ENCODE results near the gene ICAM1.

ICAM1 gene

DNA sequence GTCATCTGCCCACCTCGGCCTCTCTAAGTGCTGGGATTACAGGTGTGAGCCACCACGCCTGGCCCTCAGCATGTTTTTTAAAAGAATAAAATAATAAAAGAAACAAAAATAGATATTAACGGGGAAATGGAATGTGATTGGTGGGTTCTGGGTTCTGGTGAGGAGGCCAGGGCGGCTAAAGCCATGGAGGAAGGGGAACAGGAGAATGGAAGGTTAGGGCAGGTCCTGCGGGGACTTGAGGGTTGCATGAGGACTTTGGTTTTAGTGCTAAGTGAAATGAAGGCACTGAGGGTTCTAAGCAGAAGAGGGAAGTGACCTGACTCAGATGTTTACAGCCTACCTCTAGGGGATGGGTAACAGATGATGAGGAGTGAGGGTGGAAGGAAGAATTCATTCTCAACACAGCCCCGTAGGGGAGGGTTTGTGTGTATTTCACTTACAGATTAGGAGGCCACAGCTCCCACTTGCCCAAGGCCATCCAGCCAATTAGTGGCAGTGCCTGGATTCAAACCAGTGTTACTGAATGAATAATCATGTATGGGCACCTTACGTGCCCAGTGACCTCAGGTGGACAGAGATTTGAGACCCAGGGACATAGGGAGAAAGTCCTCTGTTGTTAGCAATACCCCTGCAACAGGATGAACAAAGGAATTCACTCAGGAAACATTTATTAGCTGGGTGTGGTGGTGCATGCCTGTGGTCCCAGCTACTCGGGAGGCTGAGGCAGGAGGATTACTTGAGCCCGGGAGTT is 25.6 kb upstream of the ICAM1 start:
- DNase-seq = no peak

- DNase-seq = no peak
These were observed 24.4 kb upstream of the ICAM1 start for GRCh38 chr19:10246511-10246910.

- DNase-seq = peak; percentile 99
These were observed 18.9 kb upstream of the ICAM1 start, which contains the start of gene MRPL4 for GRCh38 chr19:10251792-10252694. Gene MRPL4, plus strand, starts transcription at chr19:10252214. Its CDS starts 40 bp downstream, at chr19:10252254.

DNA sequence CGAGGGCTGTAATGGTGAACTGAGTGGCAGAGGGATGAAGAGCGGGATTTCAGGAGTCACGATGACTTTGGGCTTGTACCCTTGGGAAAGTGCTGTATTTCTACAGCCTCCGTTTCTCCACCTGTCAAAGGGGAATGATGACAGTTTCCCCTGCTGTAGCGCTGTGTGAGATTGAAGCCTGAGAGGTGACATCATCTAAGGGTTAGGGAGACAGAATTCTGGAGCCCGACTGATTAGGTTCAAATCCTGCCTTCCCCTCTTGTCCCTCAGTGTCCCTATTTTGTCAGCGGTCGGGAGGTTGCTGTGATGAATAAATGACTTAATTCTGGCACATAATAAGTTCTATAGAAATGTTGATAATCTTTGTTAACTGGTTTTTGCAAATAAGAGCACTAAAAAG is 18.2 kb upstream of the ICAM1 start:
- DNase-seq = no peak

GRCh38 chr19:10254244-10254643 is 16.7 kb upstream of the ICAM1 start:
- DNase-seq = no peak

GRCh38 chr19:10255358-10255757 is 15.6 kb upstream of the ICAM1 start:
- no peak for DNase-seq

DNA sequence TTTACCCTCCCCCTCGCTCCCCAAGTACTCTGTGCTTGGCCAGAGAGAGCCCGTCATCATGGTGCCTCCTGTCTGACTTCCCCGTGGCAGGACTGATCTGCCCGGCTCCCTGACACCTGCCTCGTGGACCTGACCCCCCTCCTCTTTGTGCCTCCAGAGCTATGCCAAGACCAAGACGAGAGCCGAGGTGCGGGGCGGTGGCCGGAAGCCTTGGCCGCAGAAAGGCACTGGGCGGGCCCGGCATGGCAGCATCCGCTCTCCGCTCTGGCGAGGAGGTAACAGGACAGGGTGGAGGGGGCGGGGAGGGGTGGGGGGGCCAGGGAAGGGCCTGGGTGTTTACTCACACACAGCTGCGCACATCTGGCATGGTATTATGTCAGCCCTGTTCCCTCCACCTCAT is 14.4 kb upstream of the ICAM1 start:
- no peak for DNase-seq

DNA sequence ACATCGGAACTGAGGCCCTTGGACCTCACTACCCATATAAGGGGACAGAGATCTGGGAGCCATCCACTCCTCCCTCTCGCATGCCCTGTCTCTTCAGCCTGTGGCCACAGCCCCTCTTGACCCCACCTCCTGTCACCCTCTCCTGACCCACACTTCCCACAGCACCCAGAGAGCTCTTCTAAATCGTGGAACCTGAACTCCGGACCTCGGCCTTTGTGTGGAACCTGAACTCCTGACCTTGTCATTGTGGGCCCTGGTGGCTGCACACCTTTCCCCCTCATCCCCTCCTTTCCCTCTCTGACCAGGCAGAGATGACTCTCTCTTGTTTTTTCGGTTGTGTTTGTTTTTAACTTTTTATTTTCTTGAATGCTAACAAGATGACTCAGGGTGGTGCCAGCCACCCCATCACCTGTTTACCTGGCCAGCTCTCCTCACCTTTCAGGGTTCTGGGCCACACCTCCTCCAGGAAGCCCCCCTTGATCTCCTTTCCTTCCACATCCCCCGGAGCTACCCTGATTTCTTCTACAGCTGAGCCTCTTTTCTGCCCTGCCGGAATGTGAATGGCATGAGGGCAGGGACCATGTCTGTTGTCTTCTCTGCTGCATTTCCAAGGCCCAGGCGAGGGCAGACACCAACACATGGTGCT is 13.8 kb upstream of the ICAM1 start:
- DNase-seq = no peak

DNA sequence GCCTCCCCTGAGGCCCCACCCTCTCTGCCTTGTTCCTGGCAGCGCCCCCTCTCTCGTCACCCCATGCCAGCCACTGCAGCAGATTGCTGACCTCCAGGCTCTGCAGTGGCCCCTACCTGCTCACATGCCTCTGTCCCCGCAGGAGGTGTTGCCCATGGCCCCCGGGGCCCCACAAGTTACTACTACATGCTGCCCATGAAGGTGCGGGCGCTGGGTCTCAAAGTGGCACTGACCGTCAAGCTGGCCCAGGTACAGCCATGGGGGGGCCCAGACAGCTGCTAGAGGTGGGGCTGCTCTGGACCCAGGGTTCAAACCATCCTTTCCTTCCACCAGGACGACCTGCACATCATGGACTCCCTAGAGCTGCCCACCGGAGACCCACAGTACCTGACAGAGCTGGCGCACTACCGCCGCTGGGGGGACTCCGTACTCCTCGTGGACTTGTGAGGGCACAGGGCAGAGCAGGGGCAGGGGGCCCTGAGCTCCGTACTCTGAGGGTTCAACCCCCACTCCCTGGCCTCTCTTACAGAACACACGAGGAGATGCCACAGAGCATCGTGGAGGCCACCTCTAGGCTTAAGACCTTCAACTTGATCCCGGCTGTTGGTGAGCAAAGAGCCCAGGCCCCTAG is 12.7 kb upstream of the ICAM1 start:
- no peak for DNase-seq

DNA sequence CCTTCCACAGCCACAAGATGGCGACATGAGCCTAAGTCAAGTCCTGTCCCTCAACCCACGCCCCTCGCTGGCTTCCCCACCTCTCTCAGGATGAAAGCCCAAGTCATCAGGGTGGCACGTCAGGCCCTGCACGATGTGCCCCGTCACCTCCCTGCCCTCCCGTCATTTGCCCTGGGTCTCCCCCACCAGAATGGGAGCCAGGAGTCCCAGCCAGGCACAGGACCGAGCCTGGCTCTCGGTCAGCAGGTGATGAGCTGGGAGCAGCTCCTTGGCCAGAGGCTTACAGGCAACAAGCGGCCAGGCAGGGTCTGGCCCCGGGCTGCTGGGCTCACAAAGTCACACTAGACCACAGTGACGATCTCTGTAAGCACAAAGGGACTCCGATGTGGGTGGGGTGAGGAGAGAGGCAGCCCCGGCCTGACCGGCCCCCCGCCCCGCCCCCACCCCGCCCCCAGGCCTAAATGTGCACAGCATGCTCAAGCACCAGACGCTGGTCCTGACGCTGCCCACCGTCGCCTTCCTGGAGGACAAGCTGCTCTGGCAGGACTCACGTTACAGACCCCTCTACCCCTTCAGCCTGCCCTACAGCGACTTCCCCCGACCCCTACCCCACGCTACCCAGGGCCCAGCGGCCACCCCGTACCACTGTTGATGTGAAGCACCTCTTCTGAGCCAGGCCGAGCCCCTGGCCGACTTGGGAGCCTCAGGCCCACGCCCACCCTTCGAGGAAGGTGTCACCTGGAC is 11.6 kb upstream of the ICAM1 start:
- peak; percentile 78 for DNase-seq

GRCh38 chr19:10260141-10260584 is 10.8 kb upstream of the ICAM1 start:
- DNase-seq = no peak

DNA sequence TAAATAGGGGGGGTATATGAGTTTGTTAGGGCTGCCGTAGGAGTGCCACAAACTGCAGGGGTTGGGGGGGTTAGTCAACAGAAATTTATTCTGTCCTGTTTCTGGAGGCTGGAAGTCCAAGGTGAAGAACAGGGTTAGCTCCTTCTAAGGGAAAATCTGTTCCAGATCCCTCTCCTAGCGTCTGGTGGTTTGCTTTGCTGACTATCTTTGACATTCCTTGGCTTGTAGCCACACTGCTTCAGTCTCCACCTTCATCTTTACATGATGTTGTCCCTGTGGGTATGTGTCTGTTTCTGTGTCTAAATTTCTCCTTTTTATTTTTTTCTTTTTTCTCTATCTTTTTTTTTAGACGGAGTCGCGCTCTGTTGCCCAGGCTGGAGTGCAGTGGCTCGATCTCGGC is 8.1 kb upstream of the ICAM1 start:
- DNase-seq = peak; percentile 69

- DNase-seq = no peak
These were observed 4.2 kb upstream of the ICAM1 start for GRCh38 chr19:10266706-10267105.

DNA sequence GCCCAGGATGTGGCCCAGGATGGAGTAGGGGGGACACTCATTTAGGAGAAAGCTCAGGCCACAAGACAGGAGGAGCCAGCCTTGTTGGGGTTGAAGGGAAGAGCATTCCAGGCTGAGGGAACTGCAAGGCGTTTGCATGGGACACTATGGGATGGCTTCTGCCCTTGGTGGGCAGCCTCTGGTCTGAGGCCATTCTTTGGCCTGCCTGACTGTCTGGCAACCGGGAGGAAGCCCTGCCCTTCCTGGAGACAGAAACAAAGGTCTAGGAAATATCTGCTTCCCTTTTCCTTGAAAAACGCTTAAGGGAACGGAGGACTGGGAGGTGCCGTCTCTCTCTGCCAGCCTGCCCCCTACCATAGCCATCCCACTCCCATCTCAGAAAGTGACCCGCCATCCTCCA is 2.8 kb upstream of the ICAM1 start:
- no peak for DNase-seq

- peak; percentile 63 for DNase-seq
These were observed 1.4 kb upstream of the ICAM1 start for GRCh38 chr19:10269333-10270179.

DNA sequence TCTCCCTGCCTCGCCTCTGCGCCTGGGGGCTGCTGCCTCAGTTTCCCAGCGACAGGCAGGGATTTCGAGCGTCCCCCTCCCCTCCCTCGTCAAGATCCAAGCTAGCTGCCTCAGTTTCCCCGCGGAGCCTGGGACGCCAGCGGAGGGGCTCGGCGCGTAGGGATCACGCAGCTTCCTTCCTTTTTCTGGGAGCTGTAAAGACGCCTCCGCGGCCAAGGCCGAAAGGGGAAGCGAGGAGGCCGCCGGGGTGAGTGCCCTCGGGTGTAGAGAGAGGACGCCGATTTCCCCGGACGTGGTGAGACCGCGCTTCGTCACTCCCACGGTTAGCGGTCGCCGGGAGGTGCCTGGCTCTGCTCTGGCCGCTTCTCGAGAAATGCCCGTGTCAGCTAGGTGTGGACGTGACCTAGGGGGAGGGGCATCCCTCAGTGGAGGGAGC is 722 bp upstream of the ICAM1 start:
- no peak for DNase-seq

DNA sequence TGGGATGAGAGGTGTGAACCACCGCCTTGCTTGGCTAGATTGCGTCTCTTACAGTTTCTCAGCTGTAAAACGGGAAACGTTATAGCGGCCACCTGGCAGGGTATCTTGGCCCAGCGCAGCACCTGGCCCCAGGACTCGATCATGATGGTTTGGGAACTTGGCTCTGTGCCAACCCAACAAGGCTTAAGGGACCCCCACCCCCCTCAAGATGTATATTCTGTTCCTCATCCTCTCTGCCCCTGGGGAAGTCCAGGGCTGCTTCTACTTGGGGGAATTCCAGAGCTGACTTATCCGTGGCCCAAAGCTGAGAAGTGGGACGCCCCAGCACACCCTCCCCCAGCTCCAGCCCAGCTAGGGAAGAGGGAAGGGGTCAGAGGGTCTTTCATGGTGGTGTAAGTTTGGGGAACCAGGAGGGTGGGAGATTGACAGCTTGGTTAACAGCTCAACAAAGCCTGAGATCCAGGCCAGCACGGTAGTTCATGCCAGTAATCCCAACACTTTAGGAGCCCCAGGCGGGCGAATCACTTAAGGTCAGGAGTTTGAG is 695 bp downstream of the ICAM1 start:
- no peak for DNase-seq

DNA sequence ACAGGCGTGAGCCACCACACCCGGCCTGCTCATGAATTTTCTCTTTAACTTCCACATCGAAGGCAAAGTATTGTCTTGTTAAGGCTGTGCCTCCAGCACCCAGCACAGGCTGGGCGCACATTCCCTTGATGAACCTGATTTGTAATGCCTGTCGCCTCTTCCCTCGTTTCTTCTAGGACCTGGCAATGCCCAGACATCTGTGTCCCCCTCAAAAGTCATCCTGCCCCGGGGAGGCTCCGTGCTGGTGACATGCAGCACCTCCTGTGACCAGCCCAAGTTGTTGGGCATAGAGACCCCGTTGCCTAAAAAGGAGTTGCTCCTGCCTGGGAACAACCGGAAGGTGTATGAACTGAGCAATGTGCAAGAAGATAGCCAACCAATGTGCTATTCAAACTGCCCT is 3.7 kb downstream of the ICAM1 start:
- no peak for DNase-seq

DNA sequence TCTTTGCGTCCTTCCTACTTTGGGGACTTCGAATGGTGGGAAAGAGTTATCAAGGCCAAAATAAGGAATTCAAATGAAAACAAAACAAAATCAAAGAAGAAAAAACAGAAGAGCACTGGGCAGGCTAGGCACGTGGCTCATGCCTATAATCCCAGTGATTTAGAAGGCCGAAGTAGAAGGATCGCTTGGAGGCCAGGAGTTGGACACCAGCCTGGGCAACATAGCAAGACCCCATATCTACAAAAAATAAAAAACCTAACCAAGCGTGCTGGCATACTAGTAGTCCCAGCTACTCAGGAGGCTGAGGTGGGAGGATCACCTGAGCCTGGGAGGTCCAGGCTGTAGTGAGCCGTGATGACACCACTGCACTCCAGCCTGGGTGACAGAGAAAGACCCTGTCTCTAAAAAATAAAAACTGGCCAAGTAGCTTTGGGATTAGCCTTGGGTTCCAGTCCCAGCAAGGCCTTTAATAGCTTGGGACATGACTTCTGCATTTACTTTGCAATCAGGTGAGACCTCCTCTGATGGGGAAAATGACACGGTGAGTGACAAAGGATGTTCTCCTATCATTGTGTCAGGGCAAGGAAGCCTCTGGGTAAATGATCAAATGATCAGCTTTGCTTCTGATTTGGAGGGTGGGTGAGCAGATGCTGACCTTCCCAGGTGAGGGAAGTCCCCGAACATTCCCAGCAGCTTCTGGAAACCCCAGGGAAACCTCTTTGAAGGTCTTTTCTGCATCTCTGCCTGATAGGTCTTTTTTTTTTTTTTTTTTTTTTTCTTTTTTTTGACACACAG is 7.1 kb downstream of the ICAM1 start:
- DNase-seq = no peak

DNA sequence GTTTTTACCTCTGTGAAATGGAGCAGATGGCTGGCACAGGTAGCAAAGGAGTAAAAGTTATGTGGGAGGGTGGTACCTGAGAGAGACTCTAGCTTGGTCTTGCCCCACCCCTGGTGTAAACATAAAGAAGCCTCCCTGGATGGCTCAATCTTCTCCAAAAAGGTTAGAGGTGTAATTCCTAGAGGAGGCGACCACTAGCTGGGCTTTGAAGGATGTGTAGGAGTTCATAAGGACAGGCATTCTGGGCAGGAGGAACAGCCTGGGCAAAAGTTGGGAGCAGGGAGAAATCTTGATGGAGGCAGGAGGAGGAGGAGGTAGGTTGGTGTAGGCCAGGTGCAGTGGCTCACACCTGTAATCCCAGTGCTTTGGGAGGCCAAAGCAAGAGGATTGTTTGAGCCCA is 8.0 kb downstream of the ICAM1 start:
- DNase-seq = no peak

All from fibroblast of upper back skin (primary cell).